AG04449 (cell line): ENCODE results near the gene HAVCR2.
"Not testable (repeated sequence)": the region's sequence is repeated elsewhere in the genome, so short reads cannot be mapped to it uniquely, and the experiment has no call there.

Experiments
- CTCF ChIA-PET: fragments of 350-600 bp; formaldehyde crosslinking; extraction: SDS; loops from one replicate; lab custom pipeline; 2021; ENCODE audit warnings: antibody characterized with exemption; lab: Yijun Ruan, JAX
- POLR2A ChIA-PET: fragments of 400-600, 350-600 bp; formaldehyde crosslinking; extraction: SDS; loops from one replicate; lab custom pipeline; 2020; ENCODE audit warnings: antibody characterized with exemption, inconsistent platforms; lab: Yijun Ruan, JAX
- DNase-seq: peaks from one replicate; pipeline ENCODE4 v3.0.0-alpha.2; 2010; ENCODE audit warnings: low read depth, low spot score
- H3K4me3 ChIP-seq: 2 replicates; pipeline ENCODE4 v1.5.1; 2011; ENCODE audit warnings: low read depth, mild to moderate bottlenecking, control low read depth, low read length
- CTCF ChIP-seq: IDR thresholded peaks from one replicate; pipeline ENCODE4 v1.5.1; 2011; ENCODE audit warnings: mild to moderate bottlenecking, moderate library complexity, low read length, control low read depth, inconsistent platforms; ENCODE audit not compliant: insufficient read depth; ENCODE audit errors: missing control alignments

Gene HAVCR2

GRCh38 chr5:157067005-157067404 lies 41.8 kb downstream of the HAVCR2 start:
- POLR2A ChIA-PET: no interaction called here
- DNase-seq: no peak
- H3K4me3 ChIP-seq: no peak overlapping the region
- CTCF ChIA-PET: no interaction called here
- TF ChIP-seq CTCF: no peak

- TF ChIP-seq CTCF: no peak
- POLR2A ChIA-PET: no interaction called here
- DNase-seq: no peak
- CTCF ChIA-PET: no interaction called here
- no peak overlapping the region for H3K4me3 ChIP-seq
Observed at GRCh38 chr5:157066080-157066479, 42.8 kb downstream of the HAVCR2 start.

GRCh38 chr5:157063776-157064430 lies 44.9 kb downstream of the HAVCR2 start:
- ChIA-PET POLR2A (no interaction called here), CTCF (no interaction called here)
- no peak overlapping the region for H3K4me3 ChIP-seq
- DNase-seq: no peak
- no peak for TF ChIP-seq CTCF

GRCh38 chr5:157059891-157060290 lies 49.0 kb downstream of the HAVCR2 start:
- no peak for TF ChIP-seq CTCF
- ChIA-PET CTCF (no interaction called here), POLR2A (no interaction called here)
- no peak for DNase-seq
- H3K4me3 ChIP-seq: no peak overlapping the region

- H3K4me3 ChIP-seq: no peak within 1 kb of the TSS
- DNase-seq: no peak
- ChIA-PET POLR2A (no interaction called here), CTCF (no interaction called here)
- TF ChIP-seq CTCF: no peak
Observed at GRCh38 chr5:157059093-157059539, 49.7 kb downstream of the HAVCR2 start, which contains the start of gene HAVCR1. Gene HAVCR1 (minus strand): TSS chr5:157059116. CDS start chr5:157057943, 1,173 bp downstream.

GRCh38 chr5:157057459-157058370 lies 51.1 kb downstream of the HAVCR2 start:
- CTCF ChIA-PET: no interaction called here
- POLR2A ChIA-PET: no interaction called here
- H3K4me3 ChIP-seq: no peak overlapping the region
- no peak for TF ChIP-seq CTCF
- no peak for DNase-seq

GRCh38 chr5:157056848-157057247 lies 52.0 kb downstream of the HAVCR2 start:
- CTCF ChIA-PET, POLR2A ChIA-PET, DNase-seq, H3K4me3 ChIP-seq: not testable (repeated sequence)
